NCI-H1436 (cell line): ENCODE results near the gene P4HTM.

Source experiments
- DNase-seq: peaks from one replicate; lab custom pipeline; 2025; lab: John Stamatoyannopoulos, UW

The P4HTM gene

GRCh38 chr3:49025005-49025792 lies 35.2 kb downstream of the P4HTM start:
- no peak for DNase-seq

GRCh38 chr3:49025793-49026520 lies 35.9 kb downstream of the P4HTM start:
- no peak for DNase-seq

GRCh38 chr3:49026536-49026935 lies 36.5 kb downstream of the P4HTM start:
- no peak for DNase-seq

- DNase-seq = no peak
Observed at GRCh38 chr3:49027634-49028033, 37.6 kb downstream of the P4HTM start.

- no peak for DNase-seq
Observed at GRCh38 chr3:49028298-49028672, 38.2 kb downstream of the P4HTM start.

- DNase-seq = peak; percentile 82
Observed at GRCh38 chr3:49028673-49029562, 38.9 kb downstream of the P4HTM start, which contains the start of gene IMPDH2. TSS of gene IMPDH2 (minus strand) at chr3:49029398. CDS start at chr3:49029350, 48 bp downstream.

- no peak for DNase-seq
Observed at GRCh38 chr3:49029563-49029884, 39.5 kb downstream of the P4HTM start.

GRCh38 chr3:49030321-49030720 lies 40.3 kb downstream of the P4HTM start:
- no peak for DNase-seq

- DNase-seq = no peak
Observed at GRCh38 chr3:49032646-49033304, 42.7 kb downstream of the P4HTM start.

- DNase-seq = no peak
Observed at GRCh38 chr3:49034650-49035049, 44.6 kb downstream of the P4HTM start.

GRCh38 chr3:49035281-49035680 lies 45.2 kb downstream of the P4HTM start:
- no peak for DNase-seq

GRCh38 chr3:49053543-49053942 lies 63.5 kb downstream of the P4HTM start:
- DNase-seq = no peak

- no peak for DNase-seq
Observed at GRCh38 chr3:49054344-49054862, 64.4 kb downstream of the P4HTM start.
